ENCODE data around the gene CTNNA3. TPM values are rescaled to one million over a fixed set of nuclear protein-coding genes. Genes with fewer than 3 reads are reported as not detected.

CTNNA3 gene
- total RNA-seq, 1 donor from 2014 or later, result not detected

- intact Hi-C loops (cut with micrococcal nuclease), result no loop called here
Observed at GRCh38 chr10:66021423-66021822, 1674.6 kb downstream of the CTNNA3 start.

DNA sequence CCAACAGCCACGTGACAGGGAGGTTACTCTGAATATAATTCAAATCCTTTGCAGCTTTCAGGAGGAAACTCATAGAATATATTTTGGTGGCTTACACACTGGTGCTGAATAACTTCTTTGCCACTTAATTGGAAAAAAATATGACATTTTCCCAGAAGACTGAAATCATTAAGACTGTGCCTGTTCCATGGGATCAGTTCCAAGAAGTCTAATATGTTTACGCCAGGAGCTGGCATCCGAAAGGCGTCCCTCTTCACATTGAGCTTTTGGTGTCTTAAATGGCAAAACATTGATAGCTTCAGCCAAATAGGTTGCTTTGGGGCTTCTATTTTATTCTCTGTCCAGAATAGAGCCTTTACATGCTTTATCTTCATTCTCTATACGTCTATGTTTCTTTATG is 1687.8 kb downstream of the CTNNA3 start:
- intact Hi-C loops (cut with micrococcal nuclease), result no loop called here

DNA sequence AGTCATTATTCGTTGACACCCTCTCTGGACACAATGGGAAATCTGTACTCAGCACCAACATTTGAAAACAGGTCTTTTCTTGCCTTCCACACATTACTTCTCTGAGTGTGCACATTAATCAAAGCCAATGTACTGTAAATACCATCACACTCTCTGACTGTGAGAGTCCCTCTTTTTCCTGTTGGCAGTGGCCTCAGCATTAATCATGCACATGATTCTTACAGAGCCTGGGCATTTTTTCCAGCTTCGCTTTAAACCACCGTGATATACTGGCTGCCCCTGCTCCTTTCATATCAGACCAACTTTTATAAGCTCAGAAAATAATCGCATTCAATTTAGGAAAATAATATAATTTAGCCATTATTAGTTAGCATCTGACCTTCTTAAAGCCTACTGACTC is 1689.6 kb downstream of the CTNNA3 start:
- intact Hi-C loops (cut with micrococcal nuclease), result no loop called here

- intact Hi-C loops (cut with micrococcal nuclease), result no loop called here
Observed at GRCh38 chr10:65993451-65993850, 1702.5 kb downstream of the CTNNA3 start.

GRCh38 chr10:65968871-65969270 is 1727.1 kb downstream of the CTNNA3 start:
- intact Hi-C loops (cut with micrococcal nuclease), result no loop called here

DNA sequence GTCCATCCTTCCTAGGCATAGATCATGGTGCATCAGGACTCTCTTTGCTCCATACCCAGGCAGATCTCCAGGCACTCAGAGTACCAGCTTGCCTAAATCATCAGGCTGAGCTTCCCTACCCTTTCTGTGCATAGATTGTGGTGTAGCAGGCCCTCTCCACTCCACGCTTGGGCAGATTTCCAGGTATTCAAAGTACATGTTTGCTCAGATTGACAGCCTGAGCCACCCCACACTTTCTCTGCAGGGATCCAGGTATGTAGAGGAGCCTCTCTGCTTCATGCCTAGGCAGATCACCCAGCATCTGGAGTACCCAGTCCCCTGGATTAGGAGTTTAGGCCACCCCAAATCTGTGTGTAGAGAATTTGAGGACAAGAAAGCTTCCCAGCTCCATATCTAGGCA is 1727.6 kb downstream of the CTNNA3 start:
- intact Hi-C loops (cut with micrococcal nuclease), result no loop called here

DNA sequence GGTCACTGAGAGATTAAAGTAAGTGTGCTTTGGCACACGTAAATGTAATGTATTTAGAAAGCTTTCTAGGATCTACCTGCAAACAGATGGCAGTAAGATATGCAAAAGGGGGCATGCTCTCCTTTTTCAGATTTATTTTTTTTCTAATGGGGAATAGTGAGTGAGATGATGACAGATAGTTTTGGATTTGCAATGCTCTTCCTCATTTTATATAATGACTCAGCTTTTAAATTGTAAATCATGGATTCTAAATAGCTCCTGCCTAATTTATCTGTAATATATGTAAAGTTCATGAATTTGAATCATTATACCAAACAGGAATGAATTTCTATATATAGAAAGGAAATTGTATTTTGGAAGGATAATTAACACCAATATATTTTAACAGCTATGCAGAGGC is 1731.8 kb downstream of the CTNNA3 start:
- intact Hi-C loops (cut with micrococcal nuclease), result no loop called here

DNA sequence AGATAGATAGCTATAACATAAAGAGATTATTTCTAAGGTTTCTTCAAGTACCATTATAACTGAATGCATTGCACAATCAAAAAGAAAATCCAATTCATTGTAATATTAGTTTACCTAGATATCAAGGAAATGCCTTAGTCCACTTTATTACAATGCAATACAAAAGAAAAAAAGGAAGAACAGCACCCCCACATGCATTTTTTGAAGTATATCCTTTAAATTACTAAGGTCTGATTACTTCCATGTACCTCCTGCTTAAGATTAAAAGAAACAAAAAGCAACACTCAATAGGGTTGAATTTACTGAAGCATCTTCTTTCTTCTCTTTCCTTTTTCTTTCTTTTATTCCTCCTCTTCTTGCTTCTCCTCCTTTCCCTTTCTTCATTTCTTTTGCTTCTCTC is 1743.9 kb downstream of the CTNNA3 start:
- intact Hi-C loops (cut with micrococcal nuclease), result no loop called here

GRCh38 chr10:65950075-65950474 is 1745.9 kb downstream of the CTNNA3 start:
- intact Hi-C loops (cut with micrococcal nuclease), result no loop called here

DNA sequence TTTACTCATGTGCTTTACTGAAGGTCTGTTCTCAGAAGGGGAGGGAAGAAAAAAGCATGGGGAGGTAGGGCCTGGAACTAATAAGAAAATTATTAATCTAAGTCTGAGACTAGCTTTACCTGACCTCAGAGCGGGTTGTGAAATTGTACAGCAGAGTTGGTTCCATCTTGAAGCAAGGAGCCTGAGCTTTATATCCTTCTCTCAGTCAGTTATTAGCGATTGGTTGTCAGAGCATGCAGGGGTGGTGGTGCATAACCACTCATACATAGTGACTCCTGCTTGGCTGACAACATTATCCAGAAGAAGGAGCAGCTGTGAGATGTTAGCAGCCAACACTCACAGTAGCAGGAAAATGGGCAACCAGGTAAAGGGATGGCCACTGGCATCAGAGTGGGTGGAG is 1746.5 kb downstream of the CTNNA3 start:
- intact Hi-C loops (cut with micrococcal nuclease), result no loop called here

DNA sequence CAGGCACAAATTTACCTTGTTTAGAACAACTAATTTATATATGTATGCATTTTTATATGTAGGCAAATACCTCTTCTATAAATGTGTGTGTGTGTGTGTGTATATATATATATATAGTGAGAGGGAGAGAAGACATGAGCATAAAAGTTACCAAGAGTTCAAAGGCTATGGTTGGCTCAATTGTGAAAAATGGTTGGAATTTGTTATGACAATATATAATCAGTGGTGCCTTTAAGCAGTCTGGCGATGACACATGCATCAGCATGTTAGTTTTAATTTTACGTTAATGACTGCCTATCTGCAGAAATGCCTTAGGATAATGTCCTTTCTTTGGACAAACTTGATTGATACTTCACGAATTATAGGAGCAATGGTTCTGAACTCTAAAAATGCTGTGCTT is 1750.9 kb downstream of the CTNNA3 start:
- intact Hi-C loops (cut with micrococcal nuclease), result no loop called here

GRCh38 chr10:65943451-65943850 is 1752.5 kb downstream of the CTNNA3 start:
- intact Hi-C loops (cut with micrococcal nuclease), result no loop called here

DNA sequence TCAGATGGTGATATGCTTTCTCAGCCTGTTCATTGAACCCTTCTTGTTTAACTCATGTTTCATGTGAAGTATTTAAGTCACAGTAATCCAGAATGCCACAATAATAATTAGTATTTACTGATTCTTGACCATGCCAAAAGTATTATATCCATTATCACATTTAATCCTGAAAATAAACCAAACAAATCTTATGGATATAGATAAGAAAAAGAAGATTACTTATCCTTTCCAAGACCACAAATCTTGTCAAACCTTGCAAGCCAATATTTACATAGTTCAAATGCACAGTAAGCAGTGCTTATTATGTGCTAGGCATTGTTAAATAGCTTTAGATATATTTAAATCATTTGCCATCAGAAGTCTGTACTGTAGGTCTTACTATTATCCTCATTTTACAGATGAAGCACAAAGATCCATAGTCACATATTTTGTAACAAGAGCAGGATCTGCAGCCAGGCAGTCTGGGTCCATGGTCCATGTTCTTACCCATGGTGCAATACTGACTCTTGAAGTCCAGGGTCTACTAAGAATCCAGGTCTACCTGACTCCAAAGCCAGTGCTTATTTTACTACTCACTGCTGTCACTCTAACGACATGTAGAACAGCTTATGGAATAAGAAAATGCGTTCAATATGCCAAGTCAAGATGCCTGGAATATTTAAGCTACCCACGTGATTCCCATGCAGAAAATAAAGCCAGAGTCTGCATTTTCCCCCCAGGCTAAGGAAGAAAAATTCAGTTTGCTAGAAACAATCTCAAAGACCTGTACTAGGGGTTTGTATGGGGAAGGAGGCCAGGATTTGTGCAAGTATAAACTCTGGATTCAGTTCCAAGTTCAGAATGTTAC is 1755.0 kb downstream of the CTNNA3 start:
- intact Hi-C loops (cut with micrococcal nuclease), result no loop called here

GRCh38 chr10:65940105-65940504 is 1755.9 kb downstream of the CTNNA3 start:
- intact Hi-C loops (cut with micrococcal nuclease), result no loop called here

- intact Hi-C loops (cut with micrococcal nuclease), result no loop called here
Observed at GRCh38 chr10:65931291-65932070, 1764.5 kb downstream of the CTNNA3 start.

DNA sequence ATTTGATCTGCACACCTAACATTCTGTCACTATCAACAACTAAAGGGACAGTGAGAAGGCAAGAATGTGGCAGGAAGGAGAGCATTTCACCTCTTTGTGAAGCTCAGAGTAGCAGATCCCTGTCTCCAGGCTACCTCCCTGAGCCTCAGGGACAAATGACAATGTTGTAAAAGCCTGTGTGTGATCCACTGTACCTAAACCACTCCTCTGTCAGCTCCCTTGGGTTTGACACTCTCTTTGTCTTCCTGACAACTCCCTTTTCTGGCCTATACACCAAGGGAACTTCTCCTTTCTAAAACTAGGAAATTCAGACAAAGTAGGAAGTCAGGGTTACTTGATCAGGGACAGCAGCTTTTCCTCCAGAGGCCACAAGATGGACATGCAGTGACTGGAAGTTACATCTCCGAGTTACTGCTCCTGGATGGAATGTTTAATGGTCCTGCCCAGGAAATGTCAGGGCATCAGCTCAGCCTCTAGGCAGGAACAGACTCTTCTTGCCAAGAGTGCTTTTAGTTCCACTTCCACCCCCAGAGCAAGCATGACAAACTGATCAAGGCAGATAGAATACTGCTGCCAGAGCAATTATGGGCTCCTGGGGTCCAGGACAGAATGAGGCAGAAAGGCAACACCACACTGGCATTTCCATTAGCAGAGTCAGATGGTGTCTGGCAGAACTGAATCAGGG is 1784.7 kb downstream of the CTNNA3 start:
- intact Hi-C loops (cut with micrococcal nuclease), result no loop called here

DNA sequence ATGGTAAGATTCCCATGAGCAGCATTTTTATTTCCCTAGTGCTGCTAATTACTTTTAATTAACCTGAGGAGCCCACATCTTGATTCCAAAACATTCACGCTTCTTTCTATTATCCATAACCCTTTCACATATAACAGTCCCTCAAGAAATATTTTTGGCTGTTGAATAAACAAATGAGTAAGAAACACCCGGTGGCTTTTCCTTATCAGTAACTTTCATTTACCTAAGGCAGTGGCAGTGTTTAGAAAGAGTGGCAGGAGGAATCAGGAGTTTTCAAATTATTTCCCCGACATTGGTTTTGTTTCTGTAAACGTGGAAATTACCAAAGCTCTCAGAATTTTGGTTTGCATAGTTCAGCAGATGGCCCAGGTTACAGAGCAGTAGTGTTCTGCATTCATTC is 1785.8 kb downstream of the CTNNA3 start:
- intact Hi-C loops (cut with micrococcal nuclease), result no loop called here

DNA sequence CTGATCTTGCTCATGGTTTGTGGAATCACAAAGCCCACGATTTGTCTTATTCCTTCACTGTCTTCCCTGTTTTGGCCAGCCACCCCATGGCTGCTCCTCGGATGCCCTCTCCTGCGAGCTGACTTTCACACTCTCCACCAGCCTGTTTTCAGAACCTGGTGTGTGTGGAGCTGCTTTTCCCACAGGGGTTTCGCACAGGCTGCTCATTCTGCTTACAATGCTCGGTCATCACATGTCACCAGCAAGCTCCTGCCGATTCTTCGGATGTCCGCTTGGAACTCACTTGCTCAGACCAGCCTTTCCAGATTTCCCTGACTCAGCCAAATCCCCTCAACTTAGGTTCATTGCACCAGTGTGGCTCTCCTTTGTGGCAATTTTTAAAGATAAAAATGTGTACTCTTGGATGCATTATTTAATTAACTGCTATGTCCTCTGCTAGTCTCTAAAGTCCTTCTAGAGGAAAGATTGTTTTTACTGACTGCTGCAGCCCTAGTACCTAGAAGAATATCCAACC is 1788.7 kb downstream of the CTNNA3 start:
- intact Hi-C loops (cut with micrococcal nuclease), result no loop called here

DNA sequence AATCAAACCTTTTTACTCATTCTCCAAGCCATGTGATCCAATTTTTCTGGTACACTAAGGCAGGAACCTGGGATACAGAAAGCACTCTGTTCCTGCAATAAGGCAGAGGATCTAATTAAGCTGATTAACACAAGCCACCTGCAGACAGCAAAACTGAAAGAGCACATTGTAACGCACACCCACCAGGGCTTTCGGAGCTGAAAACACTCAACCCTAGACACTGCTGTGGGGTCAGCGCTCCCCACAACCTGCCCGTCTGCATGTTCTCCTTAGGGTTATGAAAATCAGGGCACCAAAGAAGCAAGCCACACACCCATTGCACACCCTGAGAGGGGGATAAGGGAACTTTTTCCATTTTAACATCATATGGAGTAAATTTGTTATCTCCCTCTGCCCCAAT is 1792.4 kb downstream of the CTNNA3 start:
- intact Hi-C loops (cut with micrococcal nuclease), result no loop called here

DNA sequence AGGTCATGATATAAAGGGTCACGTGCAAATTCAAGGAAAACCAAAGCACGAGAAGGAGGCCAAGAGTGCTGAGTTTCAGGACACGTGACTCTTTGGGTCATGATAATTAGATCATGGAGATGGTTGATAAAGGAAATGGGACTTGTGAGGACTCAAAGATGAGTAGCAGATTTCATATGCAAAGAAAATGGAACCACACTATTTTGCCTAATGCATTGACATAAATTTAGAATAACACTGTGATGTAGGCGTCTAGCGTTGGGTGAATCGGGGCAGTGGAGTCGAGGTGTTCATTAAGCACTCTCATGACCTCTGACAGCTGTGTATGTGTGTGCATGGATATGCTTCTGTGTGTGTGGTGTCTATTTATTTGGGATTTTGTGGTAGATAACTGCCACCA is 1795.7 kb downstream of the CTNNA3 start:
- intact Hi-C loops (cut with micrococcal nuclease), result no loop called here

GRCh38 chr10:65898055-65898454 is 1797.9 kb downstream of the CTNNA3 start:
- intact Hi-C loops (cut with micrococcal nuclease), result no loop called here

- intact Hi-C loops (cut with micrococcal nuclease), result no loop called here
Observed at GRCh38 chr10:65894961-65895360, 1801.0 kb downstream of the CTNNA3 start.
